ENCODE data around the gene HADHA. TPM values are rescaled to one million over a fixed set of nuclear protein-coding genes. Genes with fewer than 3 reads are reported as not detected.

Gene HADHA
- total and polyA plus RNA-seq, 8 donors = 53.2 to 144 (median 90.1) TPM

DNA sequence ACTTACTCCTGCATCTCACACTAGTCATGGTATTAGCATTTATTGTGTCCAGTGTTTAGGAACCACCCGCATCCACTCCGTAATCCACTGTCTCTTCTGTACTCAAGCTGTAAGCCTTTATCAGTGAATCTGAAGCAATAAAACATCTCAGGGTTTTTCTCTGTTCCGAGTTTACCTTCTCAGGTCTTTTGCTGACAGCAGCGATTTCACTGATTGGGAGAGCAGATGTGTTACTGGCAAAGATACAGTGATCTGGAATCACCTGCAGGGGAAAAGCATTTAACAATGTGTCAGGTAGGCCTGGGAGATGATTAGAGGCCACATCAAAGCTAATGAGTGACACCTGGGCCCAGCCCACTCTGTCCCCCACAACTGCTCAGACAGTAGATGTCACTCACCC is 46.9 kb downstream of the HADHA start:
- Histone ChIP-seq H3K9me3 (no peaks in the 10 kb centered on the region), H3K27me3 (no peaks in the 10 kb centered on the region), H3K4me3 (no peak overlapping the region), H3K36me3 (peaks cover 72 to 100% (median 100%) of the 10 kb centered on the region in 4 donors), H3K27ac (no peak overlapping the region), H3K4me1 (no peaks in the 10 kb centered on the region)
- 88 to 95% (median 88%) methylated on average over 4 of the region's 4 CpGs for WGBS, 5 donors
- DNase-seq = no peak
- TF ChIP-seq POLR2A (IDR thresholded peaks at IDR 0.05) (no peak), POLR2AphosphoS5 (IDR thresholded peaks at IDR 0.05) (no peak), EP300 (IDR thresholded peaks at IDR 0.05) (no peak)
- TF ChIP-seq, protein P1, sequence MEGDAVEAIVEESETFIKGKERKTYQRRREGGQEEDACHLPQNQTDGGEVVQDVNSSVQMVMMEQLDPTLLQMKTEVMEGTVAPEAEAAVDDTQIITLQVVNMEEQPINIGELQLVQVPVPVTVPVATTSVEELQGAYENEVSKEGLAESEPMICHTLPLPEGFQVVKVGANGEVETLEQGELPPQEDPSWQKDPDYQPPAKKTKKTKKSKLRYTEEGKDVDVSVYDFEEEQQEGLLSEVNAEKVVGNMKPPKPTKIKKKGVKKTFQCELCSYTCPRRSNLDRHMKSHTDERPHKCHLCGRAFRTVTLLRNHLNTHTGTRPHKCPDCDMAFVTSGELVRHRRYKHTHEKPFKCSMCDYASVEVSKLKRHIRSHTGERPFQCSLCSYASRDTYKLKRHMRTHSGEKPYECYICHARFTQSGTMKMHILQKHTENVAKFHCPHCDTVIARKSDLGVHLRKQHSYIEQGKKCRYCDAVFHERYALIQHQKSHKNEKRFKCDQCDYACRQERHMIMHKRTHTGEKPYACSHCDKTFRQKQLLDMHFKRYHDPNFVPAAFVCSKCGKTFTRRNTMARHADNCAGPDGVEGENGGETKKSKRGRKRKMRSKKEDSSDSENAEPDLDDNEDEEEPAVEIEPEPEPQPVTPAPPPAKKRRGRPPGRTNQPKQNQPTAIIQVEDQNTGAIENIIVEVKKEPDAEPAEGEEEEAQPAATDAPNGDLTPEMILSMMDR (IDR thresholded peaks at IDR 0.05) = no peak
- intact Hi-C loops (cut with DNase I; ENCODE audit: low total_unique reads) = no loop called here

DNA sequence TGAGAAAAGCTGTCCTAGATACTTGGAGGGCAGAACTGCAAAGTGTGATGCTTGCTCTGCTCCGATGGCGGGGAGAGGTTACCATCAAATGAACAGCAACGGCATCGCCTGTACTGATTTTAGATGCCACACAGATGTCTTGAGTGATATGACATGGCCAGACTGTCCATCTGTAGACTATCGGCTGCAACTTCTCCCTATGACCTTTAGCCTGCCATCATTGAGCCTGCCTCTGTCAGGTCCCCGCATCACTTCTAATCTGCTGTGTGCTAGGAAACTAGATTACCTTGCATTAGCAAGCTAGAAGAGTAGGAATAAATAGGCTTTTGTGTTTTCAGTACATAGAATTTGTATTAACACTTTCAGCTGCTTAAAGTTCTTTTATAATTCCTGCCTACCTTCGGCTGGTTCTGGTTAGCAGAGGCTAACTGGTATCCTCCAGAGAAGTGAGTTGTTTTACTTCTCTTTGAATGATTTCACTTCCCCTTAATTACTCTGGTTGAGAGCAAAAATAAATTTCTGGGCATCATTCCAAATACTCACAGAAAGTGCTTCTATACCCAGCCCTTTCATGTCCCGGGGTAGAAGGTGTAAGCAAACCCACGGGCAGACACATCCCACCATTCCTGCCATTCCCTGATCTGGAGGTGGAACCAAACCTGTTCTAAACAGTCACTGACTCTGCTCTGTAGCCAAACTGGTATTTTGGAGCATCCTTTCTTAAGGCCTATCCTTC is 47.6 kb downstream of the HADHA start:
- no peaks in the 10 kb centered on the region for H3K4me1 ChIP-seq
- DNase-seq = no peak
- peaks cover 72 to 100% (median 100%) of the 10 kb centered on the region in 4 donors for H3K36me3 ChIP-seq
- no peak for TF ChIP-seq POLR2AphosphoS5 (IDR thresholded peaks at IDR 0.05)
- H3K27ac ChIP-seq = no peak overlapping the region
- H3K27me3 ChIP-seq = no peaks in the 10 kb centered on the region
- WGBS, 5 donors = 83 to 87% (median 86%) methylated on average over 9 of the region's 9 CpGs
- no peak overlapping the region for H3K4me3 ChIP-seq
- intact Hi-C loops (cut with DNase I; ENCODE audit: low total_unique reads) = no loop called here
- H3K9me3 ChIP-seq = no peaks in the 10 kb centered on the region

DNA sequence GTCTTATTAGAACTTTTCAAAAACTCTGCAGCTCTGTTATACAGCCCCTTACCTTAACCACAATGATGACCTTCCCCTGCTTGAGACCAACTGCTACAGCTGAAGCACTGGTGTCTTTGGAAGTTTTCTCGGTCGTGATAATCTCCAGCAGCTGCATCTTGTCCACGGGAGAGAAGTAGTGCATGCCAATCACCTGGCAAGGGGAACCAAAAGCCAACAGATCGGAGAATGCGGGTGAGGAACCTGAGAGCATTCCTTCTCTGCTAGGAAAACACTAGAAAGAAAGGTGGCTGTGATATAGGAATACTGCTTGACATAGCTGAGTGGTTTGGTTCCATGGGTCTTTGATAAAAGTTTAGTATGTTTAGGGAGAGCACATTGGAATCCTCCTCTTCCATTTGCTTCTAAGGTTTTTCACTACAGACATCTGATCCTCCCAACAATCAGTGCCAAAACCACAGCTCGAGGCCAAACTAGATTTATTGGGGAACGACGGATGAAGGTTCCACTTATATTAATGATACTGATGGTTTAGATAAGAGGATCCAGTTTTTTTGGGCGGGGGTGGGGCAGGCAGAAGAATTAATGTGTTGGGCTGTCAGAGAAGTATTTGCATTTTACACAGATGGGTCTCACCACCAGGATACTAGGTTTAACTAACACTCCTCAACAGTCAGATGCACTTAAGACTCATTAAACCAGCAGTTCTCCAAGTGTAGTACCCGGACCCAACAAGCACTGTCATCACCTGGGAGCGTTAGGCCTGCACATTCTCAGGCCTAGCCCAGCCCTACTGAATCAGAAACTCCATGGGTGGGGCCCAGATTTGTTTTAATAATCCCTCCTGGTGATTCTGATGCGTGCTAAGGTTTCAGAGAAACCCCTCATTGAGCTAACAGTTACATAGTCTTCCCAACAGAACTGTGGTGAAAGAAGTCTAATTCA is 49.1 kb downstream of the HADHA start:
- intact Hi-C loops (cut with DNase I; ENCODE audit: low total_unique reads) = no loop called here
- Histone ChIP-seq H3K4me1 (no peaks in the 10 kb centered on the region), H3K27me3 (no peaks in the 10 kb centered on the region), H3K36me3 (peaks cover 67 to 100% (median 100%) of the 10 kb centered on the region in 4 donors), H3K9me3 (no peaks in the 10 kb centered on the region), H3K4me3 (no peak overlapping the region), H3K27ac (no peak overlapping the region)
- TF ChIP-seq, protein P1 (IDR thresholded peaks at IDR 0.05) = no peak
- no peak for DNase-seq
- 75 to 84% (median 81%) methylated on average over 12 of the region's 12 CpGs for WGBS, 5 donors

DNA sequence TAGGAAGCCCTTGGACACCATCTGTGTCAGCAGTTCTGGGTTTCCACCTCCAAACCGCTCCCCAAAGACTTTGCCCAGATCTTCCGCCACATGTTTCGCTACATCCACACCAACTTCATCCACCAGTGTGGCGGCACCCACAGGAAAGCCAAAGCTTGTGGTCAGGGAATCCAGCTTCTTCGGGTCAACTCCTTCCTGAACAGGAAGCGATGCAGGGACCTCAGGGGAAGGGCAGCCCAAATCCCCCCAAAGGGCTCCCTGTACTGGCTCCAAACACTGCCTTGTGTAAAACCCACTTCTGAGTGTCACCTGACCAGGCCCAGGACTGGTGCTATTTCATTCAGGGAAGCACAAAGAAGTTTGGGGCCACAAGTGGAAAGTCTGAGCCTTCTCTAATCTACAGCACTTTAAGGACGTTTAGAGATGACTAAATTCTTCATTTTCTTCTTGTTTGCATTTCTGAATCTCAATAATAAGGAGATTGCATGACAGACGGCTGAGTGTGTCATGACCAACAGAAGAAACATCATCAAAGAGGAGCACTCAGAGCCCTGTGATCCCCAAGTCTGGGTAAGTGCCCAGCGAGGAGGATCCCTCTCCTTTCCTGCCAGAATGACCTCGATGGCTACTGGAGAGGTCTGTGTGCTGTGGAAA is 50.7 kb downstream of the HADHA start:
- H3K4me1 ChIP-seq = no peaks in the 10 kb centered on the region
- TF ChIP-seq POLR2AphosphoS5 (IDR thresholded peaks at IDR 0.05) (no peak), EP300 (IDR thresholded peaks at IDR 0.05) (no peak), POLR2A (IDR thresholded peaks at IDR 0.05) (no peak)
- 88 to 94% (median 92%) methylated on average over 10 of the region's 10 CpGs for WGBS, 5 donors
- no peaks in the 10 kb centered on the region for H3K27me3 ChIP-seq
- intact Hi-C loops (cut with DNase I; ENCODE audit: low total_unique reads) = no loop called here
- no peaks in the 10 kb centered on the region for H3K9me3 ChIP-seq
- peaks cover 58 to 97% (median 89%) of the 10 kb centered on the region in 4 donors for H3K36me3 ChIP-seq
- no peak overlapping the region for H3K4me3 ChIP-seq
- no peak overlapping the region for H3K27ac ChIP-seq
- no peak for DNase-seq

Data from stomach (tissue), 9 donors.